Measurements from ENCODE around the gene KLC4. TPM values are rescaled to one million over a fixed set of nuclear protein-coding genes. Genes with fewer than 3 reads are reported as not detected.
"Not testable (repeated sequence)": the region's sequence is repeated elsewhere in the genome, so short reads cannot be mapped to it uniquely, and the experiment has no call there.

Gene KLC4
- total RNA-seq, 1 donor from 2014 or later = 13.7 TPM

DNA sequence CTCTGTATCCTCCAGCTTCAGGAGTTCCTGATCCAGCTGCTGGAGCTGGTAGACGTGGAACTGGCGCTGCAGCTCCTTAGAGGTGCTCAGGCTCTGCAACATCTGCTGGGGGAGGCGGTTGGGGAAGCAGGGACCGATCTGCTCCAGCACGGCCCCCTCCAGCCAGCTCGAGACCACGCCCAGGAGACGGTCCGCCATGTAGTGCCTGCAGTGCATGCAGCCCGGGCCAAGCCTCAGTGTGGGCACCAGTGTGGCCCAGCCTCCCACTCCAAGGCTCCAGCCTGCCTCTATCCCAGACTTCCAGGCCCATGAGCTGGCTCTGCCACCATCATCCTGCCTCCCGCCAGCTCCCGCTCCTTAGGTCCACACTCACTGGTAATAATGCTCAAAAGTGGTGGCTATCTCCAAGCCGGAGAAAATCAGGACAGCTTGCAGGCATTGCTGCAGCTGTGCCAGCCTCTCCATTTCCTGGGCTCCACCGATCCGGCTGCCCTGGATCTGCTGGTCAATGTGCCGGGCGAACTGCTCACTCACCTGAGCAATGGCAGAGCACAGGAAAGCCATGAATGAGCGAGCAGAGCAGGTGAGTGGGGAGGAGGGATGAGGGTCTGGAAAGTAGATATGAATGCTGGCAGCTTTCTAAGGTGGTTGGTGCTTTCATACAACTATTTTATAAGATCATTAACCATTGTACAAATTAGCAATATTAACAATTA lies 18.7 kb upstream of the KLC4 start:
- Mint-ChIP-seq H3K36me3 (ENCODE audit: low read depth) (peaks cover 28% of the 10 kb centered on the region), H3K4me3 (no peak overlapping the region), H3K9me3 (no peaks in the 10 kb centered on the region), H3K4me1 (ENCODE audit: low read depth) (no peaks in the 10 kb centered on the region), H3K27me3 (ENCODE audit: insufficient read depth) (no peaks in the 10 kb centered on the region), H3K27ac (no peak overlapping the region)
- intact Hi-C loops (cut with micrococcal nuclease) = no loop called here
- DNase-seq (ENCODE audit: low spot score) = no peak

DNA sequence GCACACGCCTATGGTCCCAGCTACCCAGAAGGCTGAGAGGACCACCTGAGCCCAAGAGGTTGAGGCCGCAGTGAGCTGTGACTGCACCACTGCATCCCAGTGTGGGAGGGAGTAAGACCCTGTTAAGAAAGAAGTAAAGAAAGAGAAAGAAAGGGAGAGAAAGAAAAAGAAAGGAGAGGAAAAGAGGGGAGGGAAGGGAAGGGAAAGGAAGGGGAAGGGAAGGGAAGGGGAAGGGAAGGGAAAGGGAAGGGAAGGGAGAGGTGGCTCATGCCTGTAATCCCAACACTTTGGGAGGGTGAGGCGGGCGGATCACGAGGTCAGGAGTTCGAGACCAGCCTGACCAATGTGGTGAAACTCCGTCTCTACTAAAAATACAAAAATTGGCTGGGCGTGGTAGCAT lies 18.0 kb upstream of the KLC4 start:
- H3K27ac Mint-ChIP-seq; DNase-seq (ENCODE audit: low spot score); H3K9me3 Mint-ChIP-seq; H3K4me3 Mint-ChIP-seq; H3K27me3 Mint-ChIP-seq (ENCODE audit: insufficient read depth); intact Hi-C loops (cut with micrococcal nuclease); H3K4me1 Mint-ChIP-seq (ENCODE audit: low read depth): not testable (repeated sequence)
- H3K36me3 Mint-ChIP-seq (ENCODE audit: low read depth) = peaks cover 26% of the 10 kb centered on the region

DNA sequence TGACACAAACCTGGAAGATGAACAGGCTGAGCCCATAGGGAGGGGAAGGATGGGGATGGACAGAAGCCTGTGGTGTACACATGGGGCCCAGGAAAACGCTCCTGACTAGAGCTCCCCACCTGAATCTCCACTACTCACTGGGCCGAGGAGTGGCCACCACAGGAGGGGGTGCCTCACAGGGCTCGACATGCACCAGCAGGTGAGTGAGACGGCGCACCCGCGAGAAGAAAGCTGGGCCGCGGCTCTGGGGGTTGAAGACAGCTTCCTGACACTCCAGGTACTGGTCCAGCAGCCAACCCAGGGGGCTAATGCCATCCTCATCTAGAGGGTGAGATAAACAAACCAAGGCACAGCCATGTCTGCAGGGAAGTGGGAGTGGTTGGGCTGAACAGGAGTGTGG lies 16.1 kb upstream of the KLC4 start:
- Mint-ChIP-seq H3K9me3 (no peaks in the 10 kb centered on the region), H3K27me3 (ENCODE audit: insufficient read depth) (no peaks in the 10 kb centered on the region), H3K4me3 (no peak overlapping the region), H3K4me1 (ENCODE audit: low read depth) (no peaks in the 10 kb centered on the region), H3K36me3 (ENCODE audit: low read depth) (peaks cover 22% of the 10 kb centered on the region), H3K27ac (peak overlapping the region; percentile 29)
- no peak for DNase-seq (ENCODE audit: low spot score)
- intact Hi-C loops (cut with micrococcal nuclease) = no loop called here

GRCh38 chr6:43045371-43045930 lies 14.0 kb upstream of the KLC4 start:
- no peak for DNase-seq (ENCODE audit: low spot score)
- Mint-ChIP-seq H3K9me3 (no peaks in the 10 kb centered on the region), H3K27ac (no peak overlapping the region), H3K27me3 (ENCODE audit: insufficient read depth) (no peaks in the 10 kb centered on the region), H3K4me3 (no peak overlapping the region), H3K36me3 (ENCODE audit: low read depth) (peaks cover 21% of the 10 kb centered on the region), H3K4me1 (ENCODE audit: low read depth) (peaks cover 3% of the 10 kb centered on the region)
- intact Hi-C loops (cut with micrococcal nuclease) = no loop called here

DNA sequence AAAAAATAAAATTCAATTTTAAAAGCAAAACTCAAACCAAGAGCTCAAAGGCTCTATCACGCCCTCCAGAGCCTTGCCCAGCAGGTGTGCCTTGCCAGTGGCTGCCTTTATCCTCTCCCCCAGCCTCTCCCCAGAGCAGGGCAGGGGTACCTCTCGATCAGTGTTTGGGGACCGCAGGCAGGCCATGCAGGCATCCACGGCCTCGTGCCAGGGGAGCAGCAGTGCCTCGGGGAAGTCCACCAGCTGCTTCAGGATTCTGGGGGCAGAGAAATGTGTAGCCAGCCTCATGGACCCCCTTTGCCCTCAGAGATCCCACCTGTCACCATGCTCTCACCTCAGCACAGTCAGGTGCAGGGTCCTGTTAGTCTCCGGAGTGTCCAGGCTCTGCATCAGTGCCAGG lies 11.4 kb upstream of the KLC4 start:
- no peak overlapping the region for H3K27ac Mint-ChIP-seq
- DNase-seq (ENCODE audit: low spot score) = no peak
- H3K4me3 Mint-ChIP-seq = no peak overlapping the region
- peaks cover 28% of the 10 kb centered on the region for H3K36me3 Mint-ChIP-seq (ENCODE audit: low read depth)
- no peaks in the 10 kb centered on the region for H3K27me3 Mint-ChIP-seq (ENCODE audit: insufficient read depth)
- no peaks in the 10 kb centered on the region for H3K9me3 Mint-ChIP-seq
- H3K4me1 Mint-ChIP-seq (ENCODE audit: low read depth) = peaks cover 24% of the 10 kb centered on the region
- intact Hi-C loops (cut with micrococcal nuclease) = no loop called here

DNA sequence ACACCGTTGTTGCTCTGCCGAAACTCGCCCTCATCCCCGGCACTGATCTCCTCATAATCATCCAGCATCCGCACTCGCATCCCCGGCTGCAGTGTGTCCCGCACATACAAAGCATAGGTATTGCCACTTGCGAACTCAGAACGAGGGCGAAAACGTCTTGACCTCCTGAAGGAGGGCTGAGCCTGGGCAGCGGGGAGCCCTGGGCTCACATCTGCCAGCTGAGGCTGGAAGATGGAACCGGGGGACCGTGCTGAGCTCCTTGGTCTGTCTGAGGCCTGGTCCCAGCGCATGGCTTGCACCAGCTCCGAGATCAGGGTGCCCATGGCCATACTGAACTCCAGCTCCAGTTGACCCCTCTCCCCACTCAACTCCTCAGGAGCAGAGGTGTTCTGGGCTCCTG lies 8.4 kb upstream of the KLC4 start:
- no peak for DNase-seq (ENCODE audit: low spot score)
- peaks cover 31% of the 10 kb centered on the region for H3K36me3 Mint-ChIP-seq (ENCODE audit: low read depth)
- intact Hi-C loops (cut with micrococcal nuclease) = loop anchor here (5.0 to 10.0 kb wide), 3 partner anchors 266 to 1336 kb away; partner anchors contain the start of genes BICRAL, CDC5L, POLH and XPO5
- H3K4me1 Mint-ChIP-seq (ENCODE audit: low read depth) = peaks cover 37% of the 10 kb centered on the region
- no peaks in the 10 kb centered on the region for H3K27me3 Mint-ChIP-seq (ENCODE audit: insufficient read depth)
- peak overlapping the region; percentile 9 for H3K27ac Mint-ChIP-seq
- no peaks in the 10 kb centered on the region for H3K9me3 Mint-ChIP-seq
- peak overlapping the region; percentile 3 for H3K4me3 Mint-ChIP-seq

- Mint-ChIP-seq H3K9me3 (no peaks in the 10 kb centered on the region), H3K27me3 (ENCODE audit: insufficient read depth) (no peaks in the 10 kb centered on the region), H3K36me3 (ENCODE audit: low read depth) (peaks cover 35% of the 10 kb centered on the region), H3K4me3 (peak overlapping the region; percentile 99), H3K4me1 (ENCODE audit: low read depth) (peaks cover 41% of the 10 kb centered on the region), H3K27ac (peak overlapping the region; percentile 98)
- intact Hi-C loops (cut with micrococcal nuclease) = loop anchor here (2.0 to 10.0 kb wide), 5 partner anchors 268 to 1335 kb away; partner anchors contain the start of genes BICRAL, CDC5L, POLH and POLR1C
- DNase-seq (ENCODE audit: low spot score) = no peak
Observed at GRCh38 chr6:43052225-43052841, 7.1 kb upstream of the KLC4 start.

DNA sequence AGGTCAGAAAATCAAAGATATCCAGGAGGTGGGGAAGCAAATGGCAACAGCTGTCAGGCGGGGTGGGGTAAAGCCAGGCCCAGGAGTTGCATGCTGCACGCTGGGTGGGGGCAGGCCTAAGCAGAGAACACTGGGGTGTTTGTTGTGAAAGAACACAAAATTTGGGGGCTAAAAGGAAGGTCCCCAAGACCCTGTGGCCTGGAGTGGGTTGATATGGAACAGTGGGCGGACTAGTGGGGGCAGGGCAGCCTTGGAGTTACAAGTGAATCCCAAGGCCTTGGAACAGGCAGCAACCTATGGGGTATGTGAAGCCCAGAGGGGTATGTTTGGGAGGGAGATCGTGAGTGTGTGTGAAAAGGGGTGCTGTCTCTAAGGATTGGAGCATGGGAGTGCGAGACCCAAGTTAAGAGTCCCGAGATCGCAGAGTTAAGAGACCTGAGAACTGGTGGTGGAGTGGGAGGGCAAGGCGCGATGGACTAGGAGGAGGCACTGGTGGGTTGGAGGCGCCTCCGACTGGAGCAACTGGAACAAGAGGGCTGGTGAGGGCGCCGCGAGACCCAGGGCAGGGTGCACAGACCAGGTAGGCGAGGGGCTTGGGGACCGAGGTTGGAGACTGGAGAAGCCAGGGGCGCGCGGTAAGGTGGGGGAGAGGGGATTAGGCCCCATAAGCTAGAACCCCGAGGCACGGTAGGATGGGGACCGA lies 6.4 kb upstream of the KLC4 start:
- Mint-ChIP-seq H3K36me3 (ENCODE audit: low read depth) (peaks cover 38% of the 10 kb centered on the region), H3K4me3 (peak overlapping the region; percentile 99), H3K4me1 (ENCODE audit: low read depth) (peaks cover 46% of the 10 kb centered on the region), H3K27ac (peak overlapping the region; percentile 98), H3K9me3 (no peaks in the 10 kb centered on the region), H3K27me3 (ENCODE audit: insufficient read depth) (no peaks in the 10 kb centered on the region)
- DNase-seq (ENCODE audit: low spot score) = no peak
- intact Hi-C loops (cut with micrococcal nuclease) = loop anchor here (1.0 to 10.0 kb wide), 9 partner anchors 39 to 1334 kb away; partner anchors contain the start of genes BICRAL, CDC5L, CNPY3 and GTPBP2

- Mint-ChIP-seq H3K36me3 (ENCODE audit: low read depth) (peaks cover 38% of the 10 kb centered on the region), H3K4me3 (peak within 1 kb of the TSS; percentile 99), H3K4me1 (ENCODE audit: low read depth) (peaks cover 53% of the 10 kb centered on the region), H3K27me3 (ENCODE audit: insufficient read depth) (no peaks in the 10 kb centered on the region), H3K27ac (peak within 1 kb of the TSS; percentile 98), H3K9me3 (no peaks in the 10 kb centered on the region)
- peak; percentile 89 for DNase-seq (ENCODE audit: low spot score)
- intact Hi-C loops (cut with micrococcal nuclease) = loop anchor here (1.0 to 10.0 kb wide), 9 partner anchors 39 to 1334 kb away; partner anchors contain the start of genes BICRAL, CDC5L, CNPY3 and GTPBP2
Observed at GRCh38 chr6:43053545-43054205, 5.8 kb upstream of the KLC4 start, which contains the start of gene CUL7. CUL7 (minus strand) TSS chr6:43053851; CDS start chr6:43052788, 1,063 bp downstream.

- Mint-ChIP-seq H3K9me3 (no peaks in the 10 kb centered on the region), H3K27ac (peak overlapping the region; percentile 98), H3K4me1 (ENCODE audit: low read depth) (peaks cover 60% of the 10 kb centered on the region), H3K27me3 (ENCODE audit: insufficient read depth) (no peaks in the 10 kb centered on the region), H3K36me3 (ENCODE audit: low read depth) (peaks cover 38% of the 10 kb centered on the region), H3K4me3 (peak overlapping the region; percentile 99)
- intact Hi-C loops (cut with micrococcal nuclease) = loop anchor here (5.0 to 10.0 kb wide), 3 partner anchors 270 to 1333 kb away; partner anchors contain the start of genes BICRAL, CDC5L, POLH and XPO5
- no peak for DNase-seq (ENCODE audit: low spot score)
Observed at GRCh38 chr6:43054206-43054943, 5.1 kb upstream of the KLC4 start.

DNA sequence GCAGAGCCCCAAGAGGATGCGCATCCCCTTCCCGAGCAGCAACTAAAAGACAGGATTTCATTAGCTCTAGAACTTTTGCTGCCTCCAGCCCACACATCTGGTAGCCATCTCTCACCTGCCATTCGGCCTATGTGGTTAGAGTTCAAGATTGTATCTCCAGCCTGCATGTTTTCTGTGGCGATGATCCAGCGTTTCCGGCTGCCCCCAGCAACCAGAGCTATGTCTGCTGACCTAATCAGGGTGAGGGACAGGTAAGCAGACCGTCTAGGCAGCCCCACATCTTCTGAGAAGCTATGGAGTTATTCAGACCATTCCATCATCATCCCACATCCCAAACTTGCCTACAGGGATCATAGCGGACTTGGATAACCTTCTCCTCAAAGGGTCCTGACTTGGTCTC lies 3.5 kb upstream of the KLC4 start:
- peaks cover 27% of the 10 kb centered on the region for H3K36me3 Mint-ChIP-seq (ENCODE audit: low read depth)
- no peak for DNase-seq (ENCODE audit: low spot score)
- peak overlapping the region; percentile 21 for H3K27ac Mint-ChIP-seq
- H3K27me3 Mint-ChIP-seq (ENCODE audit: insufficient read depth) = no peaks in the 10 kb centered on the region
- intact Hi-C loops (cut with micrococcal nuclease) = loop anchor here (5.0 to 10.0 kb wide), 4 partner anchors 171 to 1159 kb away; partner anchors contain the start of genes BICRAL, DNPH1, POLH and USP49
- no peak overlapping the region for H3K4me3 Mint-ChIP-seq
- no peaks in the 10 kb centered on the region for H3K9me3 Mint-ChIP-seq
- peaks cover 67% of the 10 kb centered on the region for H3K4me1 Mint-ChIP-seq (ENCODE audit: low read depth)

All from activated T-helper 1 cell treated with anti-CD3 and anti-CD28 coated beads, Interleukin-12 subunit alpha, Interleukin-12 subunit beta, Interleukin-2, Interleukin-4 antibody, amounts not matched to agents 30 ng/mL and 10 ng/mL and 1 ng/mL, durations not matched to agents 14 hours and 24 hours and 36 hours (primary cell).